ENCODE data around the gene PML.

PML gene

DNA sequence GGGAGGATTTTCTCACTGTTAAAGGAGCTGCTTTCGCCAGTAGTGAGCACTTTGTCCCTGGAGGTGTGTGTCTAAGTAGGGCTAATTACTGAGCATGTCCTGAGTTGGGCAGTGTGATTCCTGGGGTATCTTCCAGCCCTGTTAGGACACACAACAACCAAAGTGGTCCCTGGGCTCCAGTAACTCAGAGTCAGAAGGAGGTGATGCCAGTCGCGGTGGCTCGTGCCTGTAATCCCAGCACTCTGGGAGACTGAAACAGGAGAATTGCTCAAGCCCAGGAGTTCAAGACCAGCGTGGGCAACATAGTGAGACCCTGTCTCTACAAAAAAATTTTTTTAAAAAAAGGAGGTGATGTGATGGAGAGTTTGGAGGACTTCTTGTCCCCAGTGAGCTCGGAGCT is 37.5 kb downstream of the PML start:
- ChIA-PET POLR2A (no interaction called here), CTCF (interaction anchor here (0.6 to 1.8 kb wide), 8 partner anchors 15 to 291 kb away, joined by 3 to 5 read pairs (median 4); no protein-coding TSS in a partner anchor)
- Histone ChIP-seq H3K4me3 (ENCODE audit: low read depth, low read length) (no peak overlapping the region), H3K9me3 (ENCODE audit: control insufficient read depth, insufficient read depth, low read depth, low read length) (no peaks in the 10 kb centered on the region), H3K36me3 (ENCODE audit: control insufficient read depth in 2 of 2, insufficient read depth in 1 of 2, low read length in 2 of 2) (peaks cover 0 to 37% of the 10 kb centered on the region in 2 experiments; a peak in 1 of 3 replicates), H3K27ac (ENCODE audit: extremely low read depth, low read depth, low read length) (no peak overlapping the region), H3K4me1 (ENCODE audit: control insufficient read depth, insufficient read depth, low read length) (no peaks in the 10 kb centered on the region)
- TF ChIP-seq ZNF510 (tag by site-specific recombination; IDR thresholded peaks at IDR 0.05; ENCODE audit: insufficient replicate concordance) (no peak), ZNF112 (tag by site-specific recombination; IDR thresholded peaks at IDR 0.05) (no peak), ZFP41 (tag by site-specific recombination; IDR thresholded peaks at IDR 0.05; ENCODE audit: borderline replicate concordance) (no peak), ZNF366 (tag by site-specific recombination; conservative IDR thresholded peaks at IDR 0.05) (no peak), ZNF670 (tag by site-specific recombination; IDR thresholded peaks at IDR 0.05; ENCODE audit: low read depth) (no peak), KLF10 (tag by site-specific recombination; IDR thresholded peaks at IDR 0.05) (no peak), ZBTB48 (tag by site-specific recombination; IDR thresholded peaks at IDR 0.05) (no peak), ZNF148 (tag by site-specific recombination; IDR thresholded peaks at IDR 0.05; ENCODE audit: borderline replicate concordance) (no peak), ZNF214 (tag by site-specific recombination; IDR thresholded peaks at IDR 0.05; ENCODE audit: borderline replicate concordance) (no peak), FEZF1 (tag by site-specific recombination; IDR thresholded peaks at IDR 0.05) (no peak), IKZF3 (tag by site-specific recombination; IDR thresholded peaks at IDR 0.05) (no peak), ZNF324 (tag by site-specific recombination; IDR thresholded peaks at IDR 0.05) (no peak), CTCF (tag by site-specific recombination; IDR thresholded peaks at IDR 0.05) (no peak), KLF1 (tag by site-specific recombination; IDR thresholded peaks at IDR 0.05) (no peak)

- Histone ChIP-seq H3K36me3 (ENCODE audit: control insufficient read depth in 2 of 2, insufficient read depth in 1 of 2, low read length in 2 of 2) (peaks cover 0 to 35% of the 10 kb centered on the region in 2 experiments; a peak in 1 of 3 replicates), H3K27ac (ENCODE audit: extremely low read depth, low read depth, low read length) (no peak overlapping the region), H3K4me1 (ENCODE audit: control insufficient read depth, insufficient read depth, low read length) (no peaks in the 10 kb centered on the region), H3K9me3 (ENCODE audit: control insufficient read depth, insufficient read depth, low read depth, low read length) (no peaks in the 10 kb centered on the region), H3K4me3 (ENCODE audit: low read depth, low read length) (no peak overlapping the region)
- ChIA-PET CTCF (interaction anchor here (0.6 to 1.8 kb wide), 8 partner anchors 15 to 290 kb away, joined by 3 to 5 read pairs (median 3); no protein-coding TSS in a partner anchor), POLR2A (no interaction called here)
- TF ChIP-seq ZFP69B (tag by site-specific recombination; IDR thresholded peaks at IDR 0.05) (no peak), SCRT1 (tag by site-specific recombination; IDR thresholded peaks at IDR 0.05; ENCODE audit: borderline replicate concordance) (no peak), ZNF394 (tag by site-specific recombination; IDR thresholded peaks at IDR 0.05; ENCODE audit: borderline replicate concordance) (no peak), ZNF792 (tag by site-specific recombination; IDR thresholded peaks at IDR 0.05) (no peak), ZNF341 (tag by site-specific recombination; IDR thresholded peaks at IDR 0.05; ENCODE audit: low read depth) (no peak), ZNF140 (tag by site-specific recombination; IDR thresholded peaks at IDR 0.05) (no peak), ZNF664 (tag by site-specific recombination; IDR thresholded peaks at IDR 0.05) (no peak), ZNF114 (tag by site-specific recombination; IDR thresholded peaks at IDR 0.05) (no peak), ZNF416 (tag by site-specific recombination; IDR thresholded peaks at IDR 0.05) (no peak), ZNF155 (tag by site-specific recombination; IDR thresholded peaks at IDR 0.05) (no peak), ZSCAN16 (tag by site-specific recombination; IDR thresholded peaks at IDR 0.05) (no peak), ZNF501 (tag by site-specific recombination; IDR thresholded peaks at IDR 0.05) (no peak), ZNF302 (tag by site-specific recombination; IDR thresholded peaks at IDR 0.05; ENCODE audit: low read depth) (no peak)
- TF ChIP-seq, protein P1, sequence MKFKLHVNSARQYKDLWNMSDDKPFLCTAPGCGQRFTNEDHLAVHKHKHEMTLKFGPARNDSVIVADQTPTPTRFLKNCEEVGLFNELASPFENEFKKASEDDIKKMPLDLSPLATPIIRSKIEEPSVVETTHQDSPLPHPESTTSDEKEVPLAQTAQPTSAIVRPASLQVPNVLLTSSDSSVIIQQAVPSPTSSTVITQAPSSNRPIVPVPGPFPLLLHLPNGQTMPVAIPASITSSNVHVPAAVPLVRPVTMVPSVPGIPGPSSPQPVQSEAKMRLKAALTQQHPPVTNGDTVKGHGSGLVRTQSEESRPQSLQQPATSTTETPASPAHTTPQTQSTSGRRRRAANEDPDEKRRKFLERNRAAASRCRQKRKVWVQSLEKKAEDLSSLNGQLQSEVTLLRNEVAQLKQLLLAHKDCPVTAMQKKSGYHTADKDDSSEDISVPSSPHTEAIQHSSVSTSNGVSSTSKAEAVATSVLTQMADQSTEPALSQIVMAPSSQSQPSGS (tag by site-specific recombination; IDR thresholded peaks at IDR 0.05; ENCODE audit: low read depth): no peak
- TF ChIP-seq, protein P2, sequence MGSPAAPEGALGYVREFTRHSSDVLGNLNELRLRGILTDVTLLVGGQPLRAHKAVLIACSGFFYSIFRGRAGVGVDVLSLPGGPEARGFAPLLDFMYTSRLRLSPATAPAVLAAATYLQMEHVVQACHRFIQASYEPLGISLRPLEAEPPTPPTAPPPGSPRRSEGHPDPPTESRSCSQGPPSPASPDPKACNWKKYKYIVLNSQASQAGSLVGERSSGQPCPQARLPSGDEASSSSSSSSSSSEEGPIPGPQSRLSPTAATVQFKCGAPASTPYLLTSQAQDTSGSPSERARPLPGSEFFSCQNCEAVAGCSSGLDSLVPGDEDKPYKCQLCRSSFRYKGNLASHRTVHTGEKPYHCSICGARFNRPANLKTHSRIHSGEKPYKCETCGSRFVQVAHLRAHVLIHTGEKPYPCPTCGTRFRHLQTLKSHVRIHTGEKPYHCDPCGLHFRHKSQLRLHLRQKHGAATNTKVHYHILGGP (tag by site-specific recombination; IDR thresholded peaks at IDR 0.05): no peak
Observed at GRCh38 chr15:74032606-74033561, 38.4 kb downstream of the PML start.
